ENCODE data around the gene CYB561. TPM values are rescaled to one million over a fixed set of nuclear protein-coding genes. Genes with fewer than 3 reads are reported as not detected.

The CYB561 gene
- total RNA-seq, 2 experiments from 2014 or later = 2.3 to 2.6 TPM

DNA sequence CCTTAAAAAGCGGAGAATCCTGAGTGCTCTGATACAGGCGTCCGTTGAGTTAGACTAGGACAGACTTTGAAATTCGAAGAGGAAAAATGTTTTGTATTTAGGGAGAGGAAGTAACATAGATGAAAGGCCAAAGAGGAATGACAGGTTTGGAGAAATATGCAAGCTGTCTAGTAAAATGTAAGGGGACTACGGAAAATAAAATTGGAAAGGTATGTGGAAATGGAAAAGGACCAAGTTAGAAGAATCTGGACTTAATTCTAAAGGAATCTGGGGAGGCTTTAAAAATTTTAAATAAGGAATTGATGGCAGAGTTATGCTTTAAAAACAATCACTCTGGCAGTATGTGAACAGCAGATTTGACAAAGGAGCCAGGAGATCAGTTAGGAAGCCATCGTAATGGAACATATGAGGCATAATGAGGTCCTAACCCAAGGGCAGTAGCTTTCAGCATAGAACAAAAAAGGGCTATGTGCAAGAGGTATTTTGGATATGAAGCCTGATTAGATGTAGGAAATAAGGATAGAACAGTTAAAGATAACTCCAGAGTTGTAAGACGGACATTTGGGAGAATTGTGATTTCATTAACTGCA, 38.3 kb downstream of the CYB561 start:
- H3K27ac Mint-ChIP-seq = no peak overlapping the region
- H3K4me1 Mint-ChIP-seq (ENCODE audit: low read depth) = peaks cover 2% of the 10 kb centered on the region

GRCh38 chr17:63406689-63407330, 39.3 kb downstream of the CYB561 start:
- Mint-ChIP-seq H3K9me3 (no peaks in the 10 kb centered on the region), H3K4me3 (no peak overlapping the region), H3K27me3 (ENCODE audit: low read depth) (no peaks in the 10 kb centered on the region), H3K36me3 (ENCODE audit: low read depth) (no peaks in the 10 kb centered on the region), H3K4me1 (ENCODE audit: low read depth) (peaks cover 2% of the 10 kb centered on the region), H3K27ac (no peak overlapping the region)
- peak; percentile 88 for DNase-seq
- intact Hi-C loops (cut with micrococcal nuclease) = loop anchor here (1.0 to 10.0 kb wide), 6 partner anchors 325 to 986 kb away; partner anchors contain the start of gene TANC2
- CTCF ChIA-PET = interaction anchor here (0.6 to 3.0 kb wide), 38 partner anchors 8 to 986 kb away, joined by 3 to 22 read pairs (median 4); no protein-coding TSS in a partner anchor

More for the DNA sequence above, 38.3 kb downstream of the CYB561 start:
- intact Hi-C loops (cut with micrococcal nuclease) = loop anchor here (1.0 to 10.0 kb wide), 3 partner anchors 443 to 987 kb away; partner anchors contain the start of gene TANC2
- H3K27me3 Mint-ChIP-seq (ENCODE audit: low read depth) = no peaks in the 10 kb centered on the region
- no peaks in the 10 kb centered on the region for H3K9me3 Mint-ChIP-seq
- no peaks in the 10 kb centered on the region for H3K36me3 Mint-ChIP-seq (ENCODE audit: low read depth)
- no peak for DNase-seq
- no peak overlapping the region for H3K4me3 Mint-ChIP-seq
- CTCF ChIA-PET = interaction anchor here (0.7 to 3.0 kb wide), 11 partner anchors 9 to 986 kb away, joined by 3 to 22 read pairs (median 5); no protein-coding TSS in a partner anchor

- no peaks in the 10 kb centered on the region for H3K9me3 Mint-ChIP-seq
- no peak overlapping the region for H3K4me3 Mint-ChIP-seq
- CTCF ChIA-PET = interaction anchor here (0.6 to 3.0 kb wide), 22 partner anchors 11 to 734 kb away, joined by 3 to 22 read pairs (median 4); no protein-coding TSS in a partner anchor
- intact Hi-C loops (cut with micrococcal nuclease) = loop anchor here (1.0 to 10.0 kb wide), 5 partner anchors 324 to 985 kb away; partner anchors contain the start of gene TANC2
- no peak overlapping the region for H3K27ac Mint-ChIP-seq
- no peaks in the 10 kb centered on the region for H3K27me3 Mint-ChIP-seq (ENCODE audit: low read depth)
- H3K36me3 Mint-ChIP-seq (ENCODE audit: low read depth) = no peaks in the 10 kb centered on the region
- H3K4me1 Mint-ChIP-seq (ENCODE audit: low read depth) = peaks cover 2% of the 10 kb centered on the region
- DNase-seq = no peak
Measured at GRCh38 chr17:63405741-63406261, 40.3 kb downstream of the CYB561 start.

DNA sequence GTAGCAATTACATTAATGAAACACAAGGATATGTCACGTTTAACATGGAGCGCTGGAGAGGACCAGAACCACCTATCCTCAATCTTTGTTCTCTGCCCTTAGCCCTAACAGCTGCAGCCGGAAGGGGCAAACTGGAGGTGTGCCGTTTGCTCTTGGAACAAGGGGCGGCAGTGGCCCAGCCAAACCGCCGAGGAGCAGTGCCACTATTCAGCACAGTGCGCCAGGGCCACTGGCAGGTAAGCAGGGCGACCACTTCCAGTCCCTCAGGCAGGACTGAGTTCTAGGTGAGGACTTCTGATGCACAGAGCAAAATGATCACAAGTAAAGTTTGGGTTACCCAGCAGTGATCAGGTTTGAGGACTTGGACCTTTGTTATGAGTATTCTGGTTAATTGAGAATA, 41.1 kb downstream of the CYB561 start:
- peaks cover 2% of the 10 kb centered on the region for H3K4me1 Mint-ChIP-seq (ENCODE audit: low read depth)
- no peak overlapping the region for H3K4me3 Mint-ChIP-seq
- no peaks in the 10 kb centered on the region for H3K9me3 Mint-ChIP-seq
- DNase-seq = no peak
- intact Hi-C loops (cut with micrococcal nuclease) = loop anchor here (10.0 kb wide), 1 partner anchor 440 kb away; the partner anchor contains the start of gene TANC2
- no peaks in the 10 kb centered on the region for H3K36me3 Mint-ChIP-seq (ENCODE audit: low read depth)
- CTCF ChIA-PET = interaction anchor here (0.8 to 1.2 kb wide), 2 partner anchors 10 to 322 kb away, joined by 3 read pairs; no protein-coding TSS in a partner anchor
- no peak overlapping the region for H3K27ac Mint-ChIP-seq
- no peaks in the 10 kb centered on the region for H3K27me3 Mint-ChIP-seq (ENCODE audit: low read depth)

GRCh38 chr17:63402431-63403212, 43.5 kb downstream of the CYB561 start:
- H3K4me1 Mint-ChIP-seq (ENCODE audit: low read depth) = peaks cover 2% of the 10 kb centered on the region
- CTCF ChIA-PET = interaction anchor here (0.9 to 1.5 kb wide), 2 partner anchors 11 to 209 kb away, joined by 3 to 5 read pairs; no protein-coding TSS in a partner anchor
- no peaks in the 10 kb centered on the region for H3K36me3 Mint-ChIP-seq (ENCODE audit: low read depth)
- H3K4me3 Mint-ChIP-seq = no peak overlapping the region
- no peak for DNase-seq
- no peak overlapping the region for H3K27ac Mint-ChIP-seq
- no peaks in the 10 kb centered on the region for H3K27me3 Mint-ChIP-seq (ENCODE audit: low read depth)
- H3K9me3 Mint-ChIP-seq = no peaks in the 10 kb centered on the region
- intact Hi-C loops (cut with micrococcal nuclease) = loop anchor here (10.0 kb wide), 1 partner anchor 438 kb away; the partner anchor contains the start of gene TANC2

GRCh38 chr17:63399856-63400255, 46.2 kb downstream of the CYB561 start:
- Mint-ChIP-seq H3K27ac (no peak overlapping the region), H3K9me3 (no peaks in the 10 kb centered on the region), H3K4me1 (ENCODE audit: low read depth) (no peaks in the 10 kb centered on the region), H3K4me3 (no peak overlapping the region), H3K27me3 (ENCODE audit: low read depth) (no peaks in the 10 kb centered on the region), H3K36me3 (ENCODE audit: low read depth) (peaks cover 2% of the 10 kb centered on the region)
- no peak for DNase-seq
- intact Hi-C loops (cut with micrococcal nuclease) = loop anchor here (10.0 kb wide), 1 partner anchor 435 kb away; the partner anchor contains the start of gene TANC2
- CTCF ChIA-PET = interaction anchor here (0.6 kb wide), 2 partner anchors 212 to 727 kb away, joined by 3 read pairs; no protein-coding TSS in a partner anchor

DNA sequence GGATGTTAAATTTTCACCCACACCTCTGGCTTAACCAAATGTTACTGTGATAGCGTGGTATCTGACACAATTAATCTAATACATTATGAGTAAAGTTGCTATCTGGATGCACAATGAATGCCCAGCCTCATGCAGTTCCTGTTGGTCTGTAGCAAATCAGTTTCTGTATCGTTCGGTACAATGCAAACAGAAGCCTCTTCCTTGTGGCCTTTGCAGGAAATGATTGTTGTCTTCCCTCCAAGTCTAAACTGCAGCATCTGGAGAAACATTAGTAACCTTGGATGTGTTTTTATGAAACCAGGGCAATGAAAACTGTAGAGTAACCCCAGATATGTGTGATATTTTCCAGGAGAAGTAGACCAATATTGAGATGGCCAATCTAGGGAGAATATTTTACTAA, 46.8 kb downstream of the CYB561 start:
- Mint-ChIP-seq H3K9me3 (no peaks in the 10 kb centered on the region), H3K36me3 (ENCODE audit: low read depth) (peaks cover 2% of the 10 kb centered on the region), H3K27ac (no peak overlapping the region), H3K4me1 (ENCODE audit: low read depth) (no peaks in the 10 kb centered on the region), H3K4me3 (no peak overlapping the region), H3K27me3 (ENCODE audit: low read depth) (no peaks in the 10 kb centered on the region)
- CTCF ChIA-PET = interaction anchor here (1.0 kb wide), 1 partner anchor 8 kb away, joined by 3 read pairs; no protein-coding TSS in a partner anchor
- intact Hi-C loops (cut with micrococcal nuclease) = no loop called here
- no peak for DNase-seq

GRCh38 chr17:63398680-63399079, 47.4 kb downstream of the CYB561 start:
- intact Hi-C loops (cut with micrococcal nuclease) = no loop called here
- H3K27ac Mint-ChIP-seq = no peak overlapping the region
- DNase-seq = no peak
- H3K36me3 Mint-ChIP-seq (ENCODE audit: low read depth) = peaks cover 2% of the 10 kb centered on the region
- no peak overlapping the region for H3K4me3 Mint-ChIP-seq
- H3K27me3 Mint-ChIP-seq (ENCODE audit: low read depth) = no peaks in the 10 kb centered on the region
- CTCF ChIA-PET = interaction anchor here (1.0 kb wide), 1 partner anchor 8 kb away, joined by 3 read pairs; no protein-coding TSS in a partner anchor
- H3K4me1 Mint-ChIP-seq (ENCODE audit: low read depth) = no peaks in the 10 kb centered on the region
- H3K9me3 Mint-ChIP-seq = no peaks in the 10 kb centered on the region

- H3K36me3 Mint-ChIP-seq (ENCODE audit: low read depth) = peaks cover 2% of the 10 kb centered on the region
- no peaks in the 10 kb centered on the region for H3K9me3 Mint-ChIP-seq
- no peak overlapping the region for H3K27ac Mint-ChIP-seq
- CTCF ChIA-PET = interaction anchor here (0.6 to 1.6 kb wide), 4 partner anchors 9 to 668 kb away, joined by 3 read pairs; no protein-coding TSS in a partner anchor
- H3K4me3 Mint-ChIP-seq = no peak overlapping the region
- intact Hi-C loops (cut with micrococcal nuclease) = no loop called here
- no peaks in the 10 kb centered on the region for H3K27me3 Mint-ChIP-seq (ENCODE audit: low read depth)
- no peaks in the 10 kb centered on the region for H3K4me1 Mint-ChIP-seq (ENCODE audit: low read depth)
- DNase-seq = no peak
Measured at GRCh38 chr17:63395075-63395805, 50.9 kb downstream of the CYB561 start.

DNA sequence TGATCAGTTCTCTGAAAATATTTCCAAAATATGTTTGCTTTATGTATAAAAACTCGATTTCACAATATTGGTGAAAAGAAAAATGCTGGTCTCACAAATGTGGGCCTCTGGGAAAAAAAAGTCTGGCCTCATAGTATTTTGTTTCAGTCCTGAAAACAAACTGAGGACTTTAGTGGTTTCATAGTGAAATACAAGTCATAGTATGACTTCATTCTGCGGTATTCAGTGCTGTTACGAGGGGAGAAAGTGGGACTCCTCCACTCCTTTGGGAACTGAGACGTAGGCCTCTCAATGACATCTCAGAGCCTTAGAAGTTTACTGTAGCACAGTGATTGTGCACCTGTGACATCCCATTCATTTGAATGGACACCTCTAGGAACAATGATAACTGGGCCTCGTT, 56.0 kb downstream of the CYB561 start:
- Mint-ChIP-seq H3K4me1 (ENCODE audit: low read depth) (no peaks in the 10 kb centered on the region), H3K36me3 (ENCODE audit: low read depth) (no peaks in the 10 kb centered on the region), H3K27ac (no peak overlapping the region), H3K27me3 (ENCODE audit: low read depth) (no peaks in the 10 kb centered on the region), H3K9me3 (no peaks in the 10 kb centered on the region), H3K4me3 (no peak overlapping the region)
- intact Hi-C loops (cut with micrococcal nuclease) = no loop called here
- CTCF ChIA-PET = interaction anchor here (0.6 kb wide), 1 partner anchor 123 kb away, joined by 3 read pairs; no protein-coding TSS in a partner anchor
- DNase-seq = no peak

- H3K27me3 Mint-ChIP-seq (ENCODE audit: low read depth) = no peaks in the 10 kb centered on the region
- CTCF ChIA-PET = no interaction called here
- no peaks in the 10 kb centered on the region for H3K36me3 Mint-ChIP-seq (ENCODE audit: low read depth)
- no peaks in the 10 kb centered on the region for H3K4me1 Mint-ChIP-seq (ENCODE audit: low read depth)
- H3K4me3 Mint-ChIP-seq = no peak overlapping the region
- H3K27ac Mint-ChIP-seq = no peak overlapping the region
- no peak for DNase-seq
- H3K9me3 Mint-ChIP-seq = no peaks in the 10 kb centered on the region
- intact Hi-C loops (cut with micrococcal nuclease) = no loop called here
Measured at GRCh38 chr17:63387656-63388340, 58.3 kb downstream of the CYB561 start.
